D341Med (cell line): ENCODE measurements around the gene WDR93.

Source experiments
- DNase-seq: peaks from one replicate; pipeline ENCODE4 v3.0.0; 2012; ENCODE audit warnings: low spot score

WDR93 gene

GRCh38 chr15:89790661-89791060 is 100.0 kb downstream of the WDR93 start:
- DNase-seq: no peak

GRCh38 chr15:89792106-89792805 is 101.6 kb downstream of the WDR93 start:
- DNase-seq: peak; percentile 14
